AG09309 (cell line): ENCODE results near the gene PLD1.

Source experiments
- DNase-seq: peaks from one replicate; pipeline ENCODE4 v3.0.0-alpha.2; 2010; ENCODE audit warnings: low read depth
- H3K4me3 ChIP-seq: 2 replicates; pipeline ENCODE4 v1.5.1; 2011; ENCODE audit warnings: mild to moderate bottlenecking, low read depth, low read length, moderate library complexity; ENCODE audit not compliant: control insufficient read depth
- CTCF ChIP-seq: IDR thresholded peaks from 2 replicates; pipeline ENCODE4 v1.5.1; 2011; ENCODE audit warnings: mild to moderate bottlenecking, low read depth, low read length, inconsistent platforms; ENCODE audit not compliant: insufficient read depth, control insufficient read depth; ENCODE audit errors: missing control alignments

Gene PLD1

GRCh38 chr3:171755656-171756055 is 54.6 kb downstream of the PLD1 start:
- TF ChIP-seq CTCF = no peak
- no peak overlapping the region for H3K4me3 ChIP-seq
- DNase-seq = no peak

- DNase-seq = no peak
- H3K4me3 ChIP-seq = no peak overlapping the region
- TF ChIP-seq CTCF = no peak
Measured at GRCh38 chr3:171755015-171755589, 55.2 kb downstream of the PLD1 start.

- DNase-seq = peak; percentile 64
- no peak for TF ChIP-seq CTCF
Measured at GRCh38 chr3:171753665-171754408, 56.4 kb downstream of the PLD1 start.

GRCh38 chr3:171753025-171753472 is 57.2 kb downstream of the PLD1 start:
- no peak for TF ChIP-seq CTCF

More at GRCh38 chr3:171753665-171754408, 56.4 kb downstream of the PLD1 start:
- H3K4me3 ChIP-seq = no peak overlapping the region

GRCh38 chr3:171752329-171752728 is 58.0 kb downstream of the PLD1 start:
- TF ChIP-seq CTCF = no peak
- H3K4me3 ChIP-seq = no peak overlapping the region

More at GRCh38 chr3:171753025-171753472, 57.2 kb downstream of the PLD1 start:
- DNase-seq = no peak
- H3K4me3 ChIP-seq = no peak overlapping the region

GRCh38 chr3:171749124-171749523 is 61.2 kb downstream of the PLD1 start:
- TF ChIP-seq CTCF = no peak
- DNase-seq = no peak
- no peak overlapping the region for H3K4me3 ChIP-seq

More at GRCh38 chr3:171752329-171752728, 58.0 kb downstream of the PLD1 start:
- no peak for DNase-seq
